Mucosa of gallbladder (tissue), 1 donor: ENCODE results near the gene UBB. TPM values are rescaled to one million over a fixed set of nuclear protein-coding genes. Genes with fewer than 3 reads are reported as not detected.
A peak's percentile ranks its signal among the peaks of the same experiment; 100 is the strongest.
"Not testable (repeated sequence)": the region's sequence is repeated elsewhere in the genome, so short reads cannot be mapped to it uniquely, and the experiment has no call there.

ENCODE experiments used
- DNase-seq: peaks from one replicate; pipeline ENCODE4 v3.0.0-alpha.2; 2020; ENCODE audit warnings: low spot score
- total RNA-seq: library from RNA; stranded (reverse); gene quantifications from one replicate; pipeline ENCODE4 v1.2.1, GENCODE V29; 2021
- donor health status: DM: no; HTN: no; CAD: no.

The UBB gene
- total RNA-seq, 1 donor from 2014 or later, result 2,437 TPM

GRCh38 chr17:16374146-16374938, 6.5 kb upstream of the UBB start:
- DNase-seq, result no peak

- peak; percentile 59 for DNase-seq
These were observed 3.0 kb upstream of the UBB start for GRCh38 chr17:16377941-16378341.

GRCh38 chr17:16378636-16379282, 2.1 kb upstream of the UBB start:
- peak; percentile 61 for DNase-seq

- DNase-seq, result no peak
These were observed 1.2 kb upstream of the UBB start for GRCh38 chr17:16379654-16380053.

- no peak for DNase-seq
These were observed 567 bp downstream of the UBB start for GRCh38 chr17:16381496-16381820.

- no peak for DNase-seq
These were observed 2.3 kb downstream of the UBB start for GRCh38 chr17:16383216-16383615.

GRCh38 chr17:16383772-16384287, 2.9 kb downstream of the UBB start:
- no peak for DNase-seq

- DNase-seq, result no peak
These were observed 3.7 kb downstream of the UBB start for GRCh38 chr17:16384557-16384956.

GRCh38 chr17:16386126-16386507, 5.2 kb downstream of the UBB start:
- not testable (repeated sequence) for DNase-seq

GRCh38 chr17:16391451-16391850, 10.6 kb downstream of the UBB start:
- DNase-seq, result no peak

GRCh38 chr17:16392491-16392890, 11.6 kb downstream of the UBB start:
- DNase-seq, result not testable (repeated sequence)

GRCh38 chr17:16395887-16396286, 15.0 kb downstream of the UBB start:
- not testable (repeated sequence) for DNase-seq

GRCh38 chr17:16396693-16397092, 15.8 kb downstream of the UBB start:
- not testable (repeated sequence) for DNase-seq

- no peak for DNase-seq
These were observed 17.7 kb downstream of the UBB start for GRCh38 chr17:16398270-16399267.

- not testable (repeated sequence) for DNase-seq
These were observed 23.0 kb downstream of the UBB start for GRCh38 chr17:16403847-16404246.

GRCh38 chr17:16406742-16407674, 26.1 kb downstream of the UBB start:
- DNase-seq, result no peak

- peak; percentile 77 for DNase-seq
These were observed 27.2 kb downstream of the UBB start for GRCh38 chr17:16407911-16408588.

- no peak for DNase-seq
These were observed 34.4 kb downstream of the UBB start, which contains the start of gene TRPV2 for GRCh38 chr17:16415031-16415924. TSS of gene TRPV2 (plus strand) at chr17:16415571. CDS start at chr17:16417669, 2,098 bp downstream.

GRCh38 chr17:16417399-16417798, 36.5 kb downstream of the UBB start:
- DNase-seq, result no peak
